ENCODE results near the gene YPEL2. TPM values are rescaled to one million over a fixed set of nuclear protein-coding genes. Genes with fewer than 3 reads are reported as not detected.

The YPEL2 gene
- polyA plus RNA-seq, 1 donor (not counting 4 experiments of a cell fraction or from before 2014, with no cell fraction given), result 4.6 TPM

GRCh38 chr17:59346341-59346740 is 14.9 kb downstream of the YPEL2 start:
- no peak overlapping the region for H3K9ac ChIP-seq (ENCODE audit: control insufficient read depth, extremely low read depth, insufficient read depth, low read length)
- no peak overlapping the region for H3K4me2 ChIP-seq (ENCODE audit: control insufficient read depth, extremely low read depth, insufficient read depth, low read depth, low read length)
- no peak for FAIRE-seq
- no peaks in the 10 kb centered on the region for H3K36me3 ChIP-seq (ENCODE audit: control insufficient read depth in 2 of 2, extremely low read depth in 1 of 2, insufficient read depth in 2 of 2, low read length in 2 of 2)
- no peaks in the 10 kb centered on the region for H3K9me1 ChIP-seq (ENCODE audit: control insufficient read depth, extremely low read depth, insufficient read depth, low read length)
- H3K79me2 ChIP-seq (ENCODE audit: control insufficient read depth, insufficient read depth, low read length), result no peaks in the 10 kb centered on the region
- no peaks in the 10 kb centered on the region for H3K4me1 ChIP-seq (ENCODE audit: control insufficient read depth, extremely low read depth, insufficient read depth, low read length)
- no peak for DNase-seq (ENCODE audit: low read depth, low spot score)
- no peaks in the 10 kb centered on the region for H3K9me3 ChIP-seq (ENCODE audit: control insufficient read depth, low read depth, low read length)
- H3K4me3 ChIP-seq (ENCODE audit: control insufficient read depth in 2 of 3, extremely low read depth in 1 of 3, insufficient read depth in 2 of 3, low read depth in 1 of 3, low read length in 3 of 3), result no peak overlapping the region
- no peak overlapping the region for H3K27ac ChIP-seq (ENCODE audit: control insufficient read depth, insufficient read depth, low read length)
- TF ChIP-seq EZH2 (IDR thresholded peaks at IDR 0.05; ENCODE audit: low read length) (no peak), CTCF (optimal IDR thresholded peaks at IDR 0.05 in 1 of 3, IDR thresholded peaks at IDR 0.05 in 1 of 3, conservative IDR thresholded peaks at IDR 0.05 in 1 of 3; ENCODE audit: extremely low read depth in 1 of 3, insufficient read depth in 2 of 3, low read length in 3 of 3) (no peak)
- H2AFZ ChIP-seq (ENCODE audit: control insufficient read depth, low read length), result no peak overlapping the region
- H4K20me1 ChIP-seq (ENCODE audit: control insufficient read depth, extremely low read depth, insufficient read depth, low read length), result no peaks in the 10 kb centered on the region
- H3K27me3 ChIP-seq (ENCODE audit: control insufficient read depth, extremely low read depth, insufficient read depth, low read length), result peaks cover 6% of the 10 kb centered on the region
- dilution Hi-C loops (cut with MboI; ENCODE audit: extremely low pct_ligation_motif_present, low sequenced_read_pairs), result loop anchor here (25.0 kb wide), 1 partner anchor 91 kb away; no protein-coding TSS in a partner anchor

GRCh38 chr17:59346876-59347407 is 15.5 kb downstream of the YPEL2 start:
- FAIRE-seq (no peak), DNase-seq (ENCODE audit: low read depth, low spot score) (no peak)
- no peaks in the 10 kb centered on the region for H3K4me1 ChIP-seq (ENCODE audit: control insufficient read depth, extremely low read depth, insufficient read depth, low read length)
- no peak overlapping the region for H3K4me2 ChIP-seq (ENCODE audit: control insufficient read depth, extremely low read depth, insufficient read depth, low read depth, low read length)
- H3K79me2 ChIP-seq (ENCODE audit: control insufficient read depth, insufficient read depth, low read length), result no peaks in the 10 kb centered on the region
- dilution Hi-C loops (cut with MboI; ENCODE audit: extremely low pct_ligation_motif_present, low sequenced_read_pairs), result loop anchor here (25.0 kb wide), 1 partner anchor 90 kb away; no protein-coding TSS in a partner anchor
- no peak for TF ChIP-seq CTCF (optimal IDR thresholded peaks at IDR 0.05 in 1 of 3, IDR thresholded peaks at IDR 0.05 in 1 of 3, conservative IDR thresholded peaks at IDR 0.05 in 1 of 3; ENCODE audit: extremely low read depth in 1 of 3, insufficient read depth in 2 of 3, low read length in 3 of 3)
- no peak for TF ChIP-seq EZH2 (IDR thresholded peaks at IDR 0.05; ENCODE audit: low read length)
- H3K27me3 ChIP-seq (ENCODE audit: control insufficient read depth, extremely low read depth, insufficient read depth, low read length), result peaks cover 3% of the 10 kb centered on the region
- no peaks in the 10 kb centered on the region for H4K20me1 ChIP-seq (ENCODE audit: control insufficient read depth, extremely low read depth, insufficient read depth, low read length)
- H3K9me3 ChIP-seq (ENCODE audit: control insufficient read depth, low read depth, low read length), result no peaks in the 10 kb centered on the region
- no peak overlapping the region for H3K9ac ChIP-seq (ENCODE audit: control insufficient read depth, extremely low read depth, insufficient read depth, low read length)
- no peak overlapping the region for H3K27ac ChIP-seq (ENCODE audit: control insufficient read depth, insufficient read depth, low read length)
- H2AFZ ChIP-seq (ENCODE audit: control insufficient read depth, low read length), result no peak overlapping the region
- no peak overlapping the region for H3K4me3 ChIP-seq (ENCODE audit: control insufficient read depth in 2 of 3, extremely low read depth in 1 of 3, insufficient read depth in 2 of 3, low read depth in 1 of 3, low read length in 3 of 3)
- H3K9me1 ChIP-seq (ENCODE audit: control insufficient read depth, extremely low read depth, insufficient read depth, low read length), result no peaks in the 10 kb centered on the region
- no peaks in the 10 kb centered on the region for H3K36me3 ChIP-seq (ENCODE audit: control insufficient read depth in 2 of 2, extremely low read depth in 1 of 2, insufficient read depth in 2 of 2, low read length in 2 of 2)

Data from keratinocyte (primary cell).